ENCODE data around the gene MTMR6. TPM values are rescaled to one million over a fixed set of nuclear protein-coding genes. Genes with fewer than 3 reads are reported as not detected.

The MTMR6 gene
- total RNA-seq, 1 donor from 2014 or later, result 19.8 TPM

- Mint-ChIP-seq H3K36me3 (ENCODE audit: low read depth) (no peaks in the 10 kb centered on the region), H3K27ac (no peak overlapping the region), H3K4me3 (no peak overlapping the region), H3K9me3 (no peaks in the 10 kb centered on the region), H3K27me3 (peaks cover 7% of the 10 kb centered on the region), H3K4me1 (no peaks in the 10 kb centered on the region)
- DNase-seq (no peak), ATAC-seq (ENCODE audit: low read depth) (no peak)
- ChIA-PET CTCF (no interaction called here), POLR2A (no interaction called here)
- intact Hi-C loops (cut with micrococcal nuclease), result no loop called here
- TF ChIP-seq, protein P1, sequence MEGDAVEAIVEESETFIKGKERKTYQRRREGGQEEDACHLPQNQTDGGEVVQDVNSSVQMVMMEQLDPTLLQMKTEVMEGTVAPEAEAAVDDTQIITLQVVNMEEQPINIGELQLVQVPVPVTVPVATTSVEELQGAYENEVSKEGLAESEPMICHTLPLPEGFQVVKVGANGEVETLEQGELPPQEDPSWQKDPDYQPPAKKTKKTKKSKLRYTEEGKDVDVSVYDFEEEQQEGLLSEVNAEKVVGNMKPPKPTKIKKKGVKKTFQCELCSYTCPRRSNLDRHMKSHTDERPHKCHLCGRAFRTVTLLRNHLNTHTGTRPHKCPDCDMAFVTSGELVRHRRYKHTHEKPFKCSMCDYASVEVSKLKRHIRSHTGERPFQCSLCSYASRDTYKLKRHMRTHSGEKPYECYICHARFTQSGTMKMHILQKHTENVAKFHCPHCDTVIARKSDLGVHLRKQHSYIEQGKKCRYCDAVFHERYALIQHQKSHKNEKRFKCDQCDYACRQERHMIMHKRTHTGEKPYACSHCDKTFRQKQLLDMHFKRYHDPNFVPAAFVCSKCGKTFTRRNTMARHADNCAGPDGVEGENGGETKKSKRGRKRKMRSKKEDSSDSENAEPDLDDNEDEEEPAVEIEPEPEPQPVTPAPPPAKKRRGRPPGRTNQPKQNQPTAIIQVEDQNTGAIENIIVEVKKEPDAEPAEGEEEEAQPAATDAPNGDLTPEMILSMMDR (IDR thresholded peaks at IDR 0.05), result no peak
These were observed 82.4 kb downstream of the MTMR6 start for GRCh38 chr13:25204863-25205262.

- ChIA-PET POLR2A (no interaction called here), CTCF (no interaction called here)
- H3K27ac Mint-ChIP-seq, result no peak overlapping the region
- TF ChIP-seq, protein P1 (IDR thresholded peaks at IDR 0.05), result no peak
- intact Hi-C loops (cut with micrococcal nuclease), result no loop called here
- peaks cover 7% of the 10 kb centered on the region for H3K27me3 Mint-ChIP-seq
- no peak for ATAC-seq (ENCODE audit: low read depth)
- H3K4me3 Mint-ChIP-seq, result no peak overlapping the region
- H3K9me3 Mint-ChIP-seq, result no peaks in the 10 kb centered on the region
- DNase-seq, result no peak
- H3K4me1 Mint-ChIP-seq, result no peaks in the 10 kb centered on the region
- no peaks in the 10 kb centered on the region for H3K36me3 Mint-ChIP-seq (ENCODE audit: low read depth)
These were observed 84.1 kb downstream of the MTMR6 start for GRCh38 chr13:25203127-25203740.

GRCh38 chr13:25200783-25201182 lies 86.5 kb downstream of the MTMR6 start:
- no peaks in the 10 kb centered on the region for H3K9me3 Mint-ChIP-seq
- H3K36me3 Mint-ChIP-seq (ENCODE audit: low read depth), result no peaks in the 10 kb centered on the region
- TF ChIP-seq, protein P1 (IDR thresholded peaks at IDR 0.05), result no peak
- no peak overlapping the region for H3K27ac Mint-ChIP-seq
- H3K4me3 Mint-ChIP-seq, result no peak overlapping the region
- peaks cover 10% of the 10 kb centered on the region for H3K27me3 Mint-ChIP-seq
- ChIA-PET POLR2A (no interaction called here), CTCF (no interaction called here)
- H3K4me1 Mint-ChIP-seq, result no peaks in the 10 kb centered on the region
- ATAC-seq (ENCODE audit: low read depth) (no peak), DNase-seq (no peak)
- intact Hi-C loops (cut with micrococcal nuclease), result no loop called here

DNA sequence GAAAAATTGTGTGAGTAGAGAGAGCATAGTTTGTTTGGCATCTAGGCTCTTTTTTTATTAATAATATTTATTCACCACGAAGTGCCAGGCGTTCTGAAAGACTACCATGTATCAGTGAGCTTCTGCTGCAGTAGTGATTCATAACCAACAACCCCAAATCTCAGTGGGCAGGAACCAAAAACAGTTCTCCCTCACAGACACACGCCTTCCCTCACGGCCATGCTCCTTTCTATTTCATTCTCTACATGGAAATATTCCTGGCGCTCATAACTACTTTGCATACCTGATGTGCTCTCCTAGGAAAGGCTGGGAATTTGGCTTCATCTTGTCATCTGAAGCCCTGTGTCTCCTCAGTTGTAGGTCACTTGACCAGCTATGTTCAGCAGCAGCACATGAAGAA lies 88.6 kb downstream of the MTMR6 start:
- ChIA-PET CTCF (no interaction called here), POLR2A (no interaction called here)
- intact Hi-C loops (cut with micrococcal nuclease), result no loop called here
- no peaks in the 10 kb centered on the region for H3K9me3 Mint-ChIP-seq
- TF ChIP-seq, protein P1 (IDR thresholded peaks at IDR 0.05), result no peak
- peaks cover 4% of the 10 kb centered on the region for H3K27me3 Mint-ChIP-seq
- DNase-seq, result no peak
- no peaks in the 10 kb centered on the region for H3K4me1 Mint-ChIP-seq
- no peaks in the 10 kb centered on the region for H3K36me3 Mint-ChIP-seq (ENCODE audit: low read depth)
- ATAC-seq (ENCODE audit: low read depth), result no peak
- no peak overlapping the region for H3K4me3 Mint-ChIP-seq
- no peak overlapping the region for H3K27ac Mint-ChIP-seq

GRCh38 chr13:25196971-25197370 lies 90.3 kb downstream of the MTMR6 start:
- CTCF ChIA-PET, result no interaction called here
- POLR2A ChIA-PET, result no interaction called here

More at GRCh38 chr13:25196971-25197370, 90.3 kb downstream of the MTMR6 start:
- Mint-ChIP-seq H3K9me3 (no peaks in the 10 kb centered on the region), H3K4me1 (no peaks in the 10 kb centered on the region), H3K36me3 (ENCODE audit: low read depth) (no peaks in the 10 kb centered on the region), H3K27ac (no peak overlapping the region), H3K27me3 (peaks cover 11% of the 10 kb centered on the region), H3K4me3 (no peak overlapping the region)
- TF ChIP-seq, protein P1 (IDR thresholded peaks at IDR 0.05), result no peak
- DNase-seq (no peak), ATAC-seq (ENCODE audit: low read depth) (no peak)
- intact Hi-C loops (cut with micrococcal nuclease), result no loop called here

Other genes starting within 250 kb of the MTMR6 start
- gene PABPC3, start 191.4 kb downstream of the MTMR6 start, total RNA-seq, result 0.35 and 0.46 TPM in 2 replicates
- not detected in 2 replicates for gene AMER2, start 115.2 kb downstream of the MTMR6 start, total RNA-seq
- 44.8 and 48.4 TPM in 2 replicates for gene NUP58, start 14.1 kb upstream of the MTMR6 start, total RNA-seq
- not detected in 2 replicates for gene ATP8A2, start 84.5 kb upstream of the MTMR6 start, total RNA-seq

Measured in activated B cell treated with CpG ODN at 0.5 μM for 24 hours (primary cell).